ENCODE results near the gene WNT9A. TPM values are rescaled to one million over a fixed set of nuclear protein-coding genes. Genes with fewer than 3 reads are reported as not detected.

WNT9A gene
- polyA plus RNA-seq, 3 donors, result 1.2 to 3.4 (median 2.5) TPM

- H3K27ac ChIP-seq (ENCODE audit: low read depth, low read length), result no peak overlapping the region
- WGBS, 3 donors, result 49 to 77% (median 68%) methylated on average over 2 of the region's 2 CpGs
Measured at GRCh38 chr1:227958617-227959324, 11.0 kb upstream of the WNT9A start.

- no peak overlapping the region for H3K27ac ChIP-seq (ENCODE audit: low read depth, low read length)
Measured at GRCh38 chr1:227955808-227956207, 8.1 kb upstream of the WNT9A start.

GRCh38 chr1:227954163-227954850 lies 6.6 kb upstream of the WNT9A start:
- WGBS, 3 donors, result 22 to 28% (median 25%) methylated on average over 4 of the region's 4 CpGs
- H3K27ac ChIP-seq (ENCODE audit: low read depth, low read length), result no peak overlapping the region

GRCh38 chr1:227953022-227953412 lies 5.3 kb upstream of the WNT9A start:
- no peak overlapping the region for H3K27ac ChIP-seq (ENCODE audit: low read depth, low read length)
- 69 to 87% (median 84%) methylated on average over 3 of the region's 3 CpGs for WGBS, 3 donors

- WGBS, 3 donors, result 65 to 80% (median 77%) methylated on average over 18 of the region's 18 CpGs
- no peak overlapping the region for H3K27ac ChIP-seq (ENCODE audit: low read depth, low read length)
Measured at GRCh38 chr1:227952374-227953021, 4.8 kb upstream of the WNT9A start.

GRCh38 chr1:227951624-227952373 lies 4.1 kb upstream of the WNT9A start:
- H3K27ac ChIP-seq (ENCODE audit: low read depth, low read length), result no peak overlapping the region
- 82 to 89% (median 86%) methylated on average over 9 of the region's 9 CpGs for WGBS, 3 donors

GRCh38 chr1:227950735-227951346 lies 3.1 kb upstream of the WNT9A start:
- 86 to 90% (median 87%) methylated on average over 8 of the region's 8 CpGs for WGBS, 3 donors
- H3K27ac ChIP-seq (ENCODE audit: low read depth, low read length), result no peak overlapping the region

- WGBS, 3 donors, result 87 to 92% (median 91%) methylated on average over 13 of the region's 13 CpGs
- no peak overlapping the region for H3K27ac ChIP-seq (ENCODE audit: low read depth, low read length)
Measured at GRCh38 chr1:227949954-227950734, 2.4 kb upstream of the WNT9A start.

- WGBS, 3 donors, result 80 to 82% (median 82%) methylated on average over 11 of the region's 11 CpGs
- no peak overlapping the region for H3K27ac ChIP-seq (ENCODE audit: low read depth, low read length)
Measured at GRCh38 chr1:227949341-227949921, 1.7 kb upstream of the WNT9A start.

- H3K27ac ChIP-seq (ENCODE audit: low read depth, low read length), result no peak overlapping the region
- 25 to 33% (median 28%) methylated on average over 24 to 25 of the region's 25 CpGs for WGBS, 3 donors
Measured at GRCh38 chr1:227948493-227949260, 945 bp upstream of the WNT9A start.

GRCh38 chr1:227947386-227947675 lies 401 bp downstream of the WNT9A start:
- H3K27ac ChIP-seq (ENCODE audit: low read depth, low read length), result no peak overlapping the region
- 0 to 1% (median 1%) methylated on average over 14 to 36 of the region's 36 CpGs for WGBS, 3 donors

- H3K27ac ChIP-seq (ENCODE audit: low read depth, low read length), result no peak overlapping the region
- 0 to 1% (median 1%) methylated on average over 55 to 61 of the region's 61 CpGs for WGBS, 3 donors
Measured at GRCh38 chr1:227946624-227947385, 927 bp downstream of the WNT9A start.

GRCh38 chr1:227945891-227946623 lies 1.7 kb downstream of the WNT9A start:
- no peak overlapping the region for H3K27ac ChIP-seq (ENCODE audit: low read depth, low read length)

GRCh38 chr1:227944931-227945890 lies 2.5 kb downstream of the WNT9A start:
- 68 to 84% (median 83%) methylated on average over 16 to 18 of the region's 18 CpGs for WGBS, 3 donors
- H3K27ac ChIP-seq (ENCODE audit: low read depth, low read length), result no peak overlapping the region

More at GRCh38 chr1:227945891-227946623, 1.7 kb downstream of the WNT9A start:
- 11 to 18% (median 13%) methylated on average over 19 of the region's 19 CpGs for WGBS, 3 donors

Data from adipose tissue (tissue), 3 donors.